SK-N-MC (cell line): ENCODE measurements around the gene ZBTB7A.

Experiments used
- EZH2 ChIP-seq: fragments of 200-600 bp; sonication (generic); IDR thresholded peaks from one replicate; pipeline ENCODE4 v1.6.1; 2017; ENCODE audit warnings: antibody characterized with exemption
- FOXP2 ChIP-seq: optimal IDR thresholded peaks from 2 replicates; pipeline ENCODE3; 2011; ENCODE audit warnings: mild to moderate bottlenecking, moderate library complexity; ENCODE audit not compliant: insufficient read depth; ENCODE audit errors: extremely low read length, control extremely low read depth
- POLR2AphosphoS5 ChIP-seq: IDR thresholded peaks from 2 replicates; pipeline ENCODE4 v1.6.1; 2012; ENCODE audit warnings: mild to moderate bottlenecking, low read depth, low read length, borderline replicate concordance

DNA sequence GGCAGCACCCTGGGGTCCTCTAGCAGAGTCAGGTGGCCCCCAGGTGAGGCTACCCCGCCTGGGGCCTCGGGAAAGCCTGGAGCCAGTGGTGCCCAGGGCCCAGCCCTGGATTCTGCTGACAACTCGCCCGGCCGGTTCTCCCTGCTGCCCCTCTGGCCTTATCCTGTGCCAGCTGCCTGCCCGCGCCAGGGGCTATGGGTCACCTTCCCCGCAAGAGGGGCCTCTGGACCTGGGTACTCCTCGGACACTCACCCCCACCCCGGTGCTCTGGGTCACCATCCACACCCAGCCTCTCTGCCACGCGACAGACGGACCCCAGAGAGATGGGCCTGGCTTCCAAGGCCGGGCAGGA, 24.0 kb downstream of the ZBTB7A start:
- TF ChIP-seq EZH2 (no peak), POLR2AphosphoS5 (no peak), FOXP2 (no peak)
